ENCODE data around the gene C20orf202.

C20orf202 gene

GRCh38 chr20:1196634-1197033 is 6.6 kb upstream of the C20orf202 start:
- DNase-seq (ENCODE audit: extremely low read depth, insufficient read length), result no peak
- TF ChIP-seq, protein P1, sequence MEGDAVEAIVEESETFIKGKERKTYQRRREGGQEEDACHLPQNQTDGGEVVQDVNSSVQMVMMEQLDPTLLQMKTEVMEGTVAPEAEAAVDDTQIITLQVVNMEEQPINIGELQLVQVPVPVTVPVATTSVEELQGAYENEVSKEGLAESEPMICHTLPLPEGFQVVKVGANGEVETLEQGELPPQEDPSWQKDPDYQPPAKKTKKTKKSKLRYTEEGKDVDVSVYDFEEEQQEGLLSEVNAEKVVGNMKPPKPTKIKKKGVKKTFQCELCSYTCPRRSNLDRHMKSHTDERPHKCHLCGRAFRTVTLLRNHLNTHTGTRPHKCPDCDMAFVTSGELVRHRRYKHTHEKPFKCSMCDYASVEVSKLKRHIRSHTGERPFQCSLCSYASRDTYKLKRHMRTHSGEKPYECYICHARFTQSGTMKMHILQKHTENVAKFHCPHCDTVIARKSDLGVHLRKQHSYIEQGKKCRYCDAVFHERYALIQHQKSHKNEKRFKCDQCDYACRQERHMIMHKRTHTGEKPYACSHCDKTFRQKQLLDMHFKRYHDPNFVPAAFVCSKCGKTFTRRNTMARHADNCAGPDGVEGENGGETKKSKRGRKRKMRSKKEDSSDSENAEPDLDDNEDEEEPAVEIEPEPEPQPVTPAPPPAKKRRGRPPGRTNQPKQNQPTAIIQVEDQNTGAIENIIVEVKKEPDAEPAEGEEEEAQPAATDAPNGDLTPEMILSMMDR (IDR thresholded peaks at IDR 0.05; ENCODE audit: insufficient read depth, low read length, poor library complexity, severe bottlenecking), result no peak
- no peak overlapping the region for H3K4me3 ChIP-seq (replicated peaks; ENCODE audit: low read depth, low read length)
- no peaks in the 10 kb centered on the region for H3K36me3 ChIP-seq (ENCODE audit: control insufficient read depth, insufficient read depth, low read length)
- peaks cover 1% of the 10 kb centered on the region for H3K27me3 ChIP-seq (replicated peaks; ENCODE audit: control insufficient read depth, insufficient read depth, low read length)

- H3K27me3 ChIP-seq (replicated peaks; ENCODE audit: control insufficient read depth, insufficient read depth, low read length), result peaks cover 1% of the 10 kb centered on the region
- H3K36me3 ChIP-seq (ENCODE audit: control insufficient read depth, insufficient read depth, low read length), result no peaks in the 10 kb centered on the region
- no peak overlapping the region for H3K4me3 ChIP-seq (replicated peaks; ENCODE audit: low read depth, low read length)
- TF ChIP-seq, protein P1 (IDR thresholded peaks at IDR 0.05; ENCODE audit: insufficient read depth, low read length, poor library complexity, severe bottlenecking), result no peak
- no peak for DNase-seq (ENCODE audit: extremely low read depth, insufficient read length)
Measured at GRCh38 chr20:1197801-1198200, 5.5 kb upstream of the C20orf202 start.

DNA sequence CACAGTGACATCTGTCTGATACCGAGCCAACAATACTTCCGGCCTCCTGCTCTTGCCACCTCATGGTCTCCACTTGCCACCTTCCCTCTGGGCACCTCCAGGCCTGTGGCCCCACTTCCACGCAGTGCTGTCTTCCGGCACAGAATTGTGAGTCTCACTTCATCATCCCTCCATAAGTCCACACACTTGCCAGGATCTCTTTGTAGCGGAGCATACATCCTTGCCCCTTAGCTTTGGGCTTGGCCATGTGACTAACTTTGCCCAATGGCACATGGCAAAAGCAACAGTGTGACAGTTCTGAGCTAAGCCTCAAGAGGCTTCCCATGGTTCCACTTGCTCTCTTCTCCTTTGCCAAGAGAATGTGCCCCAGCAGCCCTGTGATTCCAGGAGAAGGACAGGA is 4.5 kb upstream of the C20orf202 start:
- no peak for DNase-seq (ENCODE audit: extremely low read depth, insufficient read length)
- TF ChIP-seq, protein P1 (IDR thresholded peaks at IDR 0.05; ENCODE audit: insufficient read depth, low read length, poor library complexity, severe bottlenecking), result no peak
- Histone ChIP-seq H3K4me3 (replicated peaks; ENCODE audit: low read depth, low read length) (no peak overlapping the region), H3K27me3 (replicated peaks; ENCODE audit: control insufficient read depth, insufficient read depth, low read length) (peaks cover 1% of the 10 kb centered on the region), H3K36me3 (ENCODE audit: control insufficient read depth, insufficient read depth, low read length) (no peaks in the 10 kb centered on the region)

DNA sequence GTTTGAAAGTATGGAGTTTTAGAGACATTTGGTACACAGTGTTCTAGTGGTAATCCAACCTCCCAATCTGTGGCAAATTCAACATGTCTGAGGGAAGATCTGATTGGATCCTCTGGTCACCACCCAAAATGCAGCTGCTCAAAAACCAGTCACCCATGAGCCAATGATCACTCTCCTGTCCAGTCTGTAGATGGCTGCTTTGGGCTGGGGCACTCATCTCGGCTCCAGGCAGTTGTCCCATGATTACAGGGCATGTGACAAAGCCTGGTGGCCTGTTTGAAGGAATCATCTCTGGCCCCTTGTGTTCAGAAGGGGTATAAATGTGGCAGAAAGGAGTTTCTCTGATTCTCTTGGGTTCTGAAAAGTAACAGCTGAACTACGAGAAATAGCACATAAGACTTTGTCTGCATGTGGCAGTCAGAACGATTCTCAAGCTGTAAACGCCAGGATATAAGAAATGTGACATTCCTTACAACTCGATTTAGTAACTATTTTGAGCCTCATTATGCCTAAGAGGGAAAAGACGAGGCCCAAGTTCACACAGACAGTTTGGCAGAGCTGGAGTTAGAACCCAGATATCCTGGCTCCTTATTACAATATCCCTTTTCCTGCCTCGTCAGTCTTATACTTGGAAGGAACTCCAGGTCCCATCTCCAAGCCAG is 3.9 kb upstream of the C20orf202 start:
- Histone ChIP-seq H3K4me3 (replicated peaks; ENCODE audit: low read depth, low read length) (no peak overlapping the region), H3K27me3 (replicated peaks; ENCODE audit: control insufficient read depth, insufficient read depth, low read length) (peaks cover 1% of the 10 kb centered on the region), H3K36me3 (ENCODE audit: control insufficient read depth, insufficient read depth, low read length) (no peaks in the 10 kb centered on the region)
- no peak for DNase-seq (ENCODE audit: extremely low read depth, insufficient read length)
- TF ChIP-seq, protein P1 (IDR thresholded peaks at IDR 0.05; ENCODE audit: insufficient read depth, low read length, poor library complexity, severe bottlenecking), result no peak

- peaks cover 1% of the 10 kb centered on the region for H3K27me3 ChIP-seq (replicated peaks; ENCODE audit: control insufficient read depth, insufficient read depth, low read length)
- no peaks in the 10 kb centered on the region for H3K36me3 ChIP-seq (ENCODE audit: control insufficient read depth, insufficient read depth, low read length)
- TF ChIP-seq, protein P1 (IDR thresholded peaks at IDR 0.05; ENCODE audit: insufficient read depth, low read length, poor library complexity, severe bottlenecking), result no peak
- H3K4me3 ChIP-seq (replicated peaks; ENCODE audit: low read depth, low read length), result no peak overlapping the region
- no peak for DNase-seq (ENCODE audit: extremely low read depth, insufficient read length)
Measured at GRCh38 chr20:1199964-1200363, 3.3 kb upstream of the C20orf202 start.

DNA sequence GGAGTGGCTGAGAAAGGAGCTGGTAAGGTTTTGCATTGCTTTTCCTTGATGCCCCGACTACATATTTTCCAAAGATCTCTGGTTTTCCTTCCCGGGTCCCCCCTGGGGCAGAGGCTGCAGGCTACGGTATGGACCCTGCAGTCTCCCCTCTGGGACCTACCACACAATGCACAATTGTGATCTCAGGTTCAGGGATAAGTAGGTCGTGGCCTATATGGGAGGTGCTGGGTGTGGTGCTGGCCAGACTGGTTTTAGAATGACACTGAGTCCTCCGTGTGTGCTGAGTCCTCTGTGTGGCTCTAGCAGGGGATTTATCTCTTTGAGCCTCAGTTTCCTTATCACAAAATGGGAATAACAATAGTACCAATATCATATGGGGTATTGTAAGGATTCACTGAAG is 376 bp downstream of the C20orf202 start:
- Histone ChIP-seq H3K27me3 (replicated peaks; ENCODE audit: control insufficient read depth, insufficient read depth, low read length) (no peaks in the 10 kb centered on the region; the same call in none of the 2 replicates), H3K4me3 (replicated peaks; ENCODE audit: low read depth, low read length) (no peak overlapping the region), H3K36me3 (ENCODE audit: control insufficient read depth, insufficient read depth, low read length) (no peaks in the 10 kb centered on the region)
- TF ChIP-seq, protein P1 (IDR thresholded peaks at IDR 0.05; ENCODE audit: insufficient read depth, low read length, poor library complexity, severe bottlenecking), result no peak
- DNase-seq (ENCODE audit: extremely low read depth, insufficient read length), result no peak
